ENCODE data around the gene AKAP7. TPM values are rescaled to one million over a fixed set of nuclear protein-coding genes. Genes with fewer than 3 reads are reported as not detected.

AKAP7 gene
- total RNA-seq, 1 donor from 2014 or later = 56.3 TPM

Other genes with a start within 250 kb of the AKAP7 start
- gene EPB41L2, start 72.2 kb upstream of the AKAP7 start, total RNA-seq = 110 TPM

Data from mucosa of gallbladder (tissue), 1 donor.